CD4-positive, alpha-beta T cell treated with Interleukin-1 beta for 1 hour (primary cell): Measurements from ENCODE around the gene CD33.

ENCODE experiments used
- DNase-seq, 2 donors: peaks; one replicate each; pipeline ENCODE4 v3.0.0-alpha.2; 2020 to 2022

The CD33 gene

GRCh38 chr19:51259348-51260245 is 34.7 kb downstream of the CD33 start:
- peak; percentile 24 to 28 for DNase-seq

DNA sequence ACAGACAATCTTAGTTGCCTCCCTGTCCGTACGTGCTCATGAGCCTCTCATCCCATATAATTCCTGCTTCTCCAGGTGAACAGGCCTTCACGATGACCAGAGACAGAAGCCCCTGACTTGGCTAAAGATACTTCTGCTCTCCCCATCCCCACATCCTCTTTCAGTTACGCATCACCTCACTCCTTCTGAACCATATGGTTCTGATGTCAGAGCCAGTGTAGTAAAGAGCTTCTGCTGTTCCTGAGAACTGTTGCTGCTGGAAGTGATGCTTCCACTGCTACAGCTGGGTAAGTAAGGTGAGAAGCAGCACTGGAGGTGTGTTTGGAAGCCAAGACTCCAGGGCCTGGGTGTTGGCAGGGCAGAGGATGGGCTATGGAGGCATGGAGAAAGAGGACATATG is 38.9 kb downstream of the CD33 start:
- DNase-seq, result no peak

DNA sequence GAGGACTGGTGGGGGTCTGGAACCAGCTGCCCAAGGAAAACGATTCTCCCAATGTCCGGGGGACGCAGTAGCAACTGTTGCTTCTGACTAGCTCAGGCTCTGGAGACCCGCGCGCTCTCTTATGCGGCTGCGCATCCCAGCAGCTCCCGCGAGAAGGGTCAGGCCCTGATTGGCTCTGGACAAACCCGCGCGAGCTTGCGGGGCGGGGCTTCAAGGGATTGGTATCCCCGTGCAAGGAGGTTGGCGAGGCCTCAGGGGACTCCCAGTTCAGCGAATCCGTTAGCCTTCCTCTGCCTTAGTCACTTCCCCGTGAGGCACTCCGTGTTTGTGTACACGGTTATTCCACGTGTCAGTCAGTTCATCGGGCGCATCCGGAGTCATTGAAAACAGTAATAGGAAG is 46.2 kb downstream of the CD33 start:
- DNase-seq, result peak in 1 of 2 donors; percentile 22

GRCh38 chr19:51272183-51272810 is 47.4 kb downstream of the CD33 start:
- DNase-seq, result peak in 1 of 2 donors; percentile 7

- no peak for DNase-seq
Observed at GRCh38 chr19:51274049-51274770, 49.3 kb downstream of the CD33 start.

DNA sequence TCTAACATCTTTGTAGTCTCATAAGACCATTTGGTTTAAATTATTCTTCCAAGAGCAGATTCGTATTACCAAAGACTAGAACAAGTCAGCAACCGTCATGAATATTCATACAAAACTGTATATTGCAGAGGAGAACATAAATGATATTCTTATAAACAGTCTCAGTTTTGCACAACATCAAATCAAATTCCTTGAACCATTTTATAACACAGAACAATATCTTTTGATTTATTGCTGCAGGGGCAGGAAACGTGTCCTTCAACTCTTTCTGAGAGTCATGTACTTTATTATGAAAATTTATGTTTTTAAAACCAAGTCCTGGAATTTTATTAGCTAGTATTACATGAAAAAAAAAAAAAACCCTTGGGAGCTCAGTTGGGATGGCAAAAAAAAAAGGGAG is 52.2 kb downstream of the CD33 start:
- DNase-seq, result no peak

GRCh38 chr19:51282335-51282734 is 57.5 kb downstream of the CD33 start:
- no peak for DNase-seq

- DNase-seq, result no peak
Observed at GRCh38 chr19:51285682-51286081, 60.8 kb downstream of the CD33 start.
